ENCODE results near the gene CYSRT1.

CYSRT1 gene

DNA sequence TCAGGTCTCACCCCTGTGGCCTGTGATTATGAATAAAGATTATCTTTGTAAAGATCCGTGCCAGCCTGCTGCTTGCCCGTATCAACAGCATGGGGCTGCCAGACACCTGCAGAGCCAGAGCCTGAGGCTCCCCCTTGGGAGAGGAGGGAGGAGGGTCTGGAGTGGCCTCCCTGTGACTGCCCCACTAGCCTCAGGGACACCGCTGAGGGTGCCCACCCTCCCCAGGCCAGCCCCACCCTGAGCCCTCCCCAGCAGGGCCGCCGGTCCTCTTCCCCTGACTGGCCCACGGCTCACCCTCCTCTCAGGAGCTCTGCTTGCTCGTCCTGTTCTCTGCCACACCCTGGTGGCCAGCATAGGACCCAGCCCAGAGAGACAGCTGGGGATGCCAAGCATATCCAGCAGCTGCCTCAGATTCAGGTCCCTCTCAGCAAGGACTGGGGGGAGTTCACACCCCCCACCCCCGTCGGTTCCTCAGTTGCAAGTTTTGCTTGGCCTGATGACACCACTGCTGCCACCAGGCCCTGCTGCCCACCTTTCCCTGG is 34.6 kb upstream of the CYSRT1 start:
- no peak for DNase-seq
- Histone ChIP-seq H3K4me1 (ENCODE audit: control extremely low read depth in 1 of 4, control insufficient read depth in 4 of 4, insufficient read depth in 4 of 4, low read length in 3 of 4) (peaks cover 3 to 39% (median 36%) of the 10 kb centered on the region in 4 experiments), H3K27ac (ENCODE audit: insufficient read depth in 1 of 2, low read depth in 1 of 2, low read length in 2 of 2, poor library complexity in 1 of 2, severe bottlenecking in 2 of 2) (peak overlapping the region in 1 of 2 experiments; percentile 90), H3K9me3 (ENCODE audit: control extremely low read depth in 1 of 5, control insufficient read depth in 4 of 5, insufficient read depth in 2 of 5, low read depth in 1 of 5, low read length in 4 of 5) (no peaks in the 10 kb centered on the region), H3K4me3 (ENCODE audit: control insufficient read depth in 1 of 7, extremely low read depth in 1 of 7, insufficient read depth in 4 of 7, low read depth in 2 of 7, low read length in 6 of 7) (peak overlapping the region in 2 of 7 experiments; percentile 98 to 99), H3K27me3 (replicated peaks in 2 of 5; ENCODE audit: control insufficient read depth in 4 of 5, insufficient read depth in 5 of 5, low read length in 4 of 5) (no peaks in the 10 kb centered on the region), H3K36me3 (ENCODE audit: control insufficient read depth in 4 of 4, insufficient read depth in 4 of 4, low read length in 3 of 4) (peaks cover 5 to 53% (median 26%) of the 10 kb centered on the region in 4 experiments)
- ChIA-PET CTCF (interaction anchor here (0.8 to 6.1 kb wide), 10 partner anchors 8 to 59 kb away, joined by 3 to 33 read pairs (median 6); partner anchors contain the start of genes LRRC26, RNF208, RNF224 and TMEM210), POLR2A (no interaction called here)
- WGBS (ENCODE audit: insufficient coverage): 95% methylated on average over 9 of the region's 9 CpGs

DNA sequence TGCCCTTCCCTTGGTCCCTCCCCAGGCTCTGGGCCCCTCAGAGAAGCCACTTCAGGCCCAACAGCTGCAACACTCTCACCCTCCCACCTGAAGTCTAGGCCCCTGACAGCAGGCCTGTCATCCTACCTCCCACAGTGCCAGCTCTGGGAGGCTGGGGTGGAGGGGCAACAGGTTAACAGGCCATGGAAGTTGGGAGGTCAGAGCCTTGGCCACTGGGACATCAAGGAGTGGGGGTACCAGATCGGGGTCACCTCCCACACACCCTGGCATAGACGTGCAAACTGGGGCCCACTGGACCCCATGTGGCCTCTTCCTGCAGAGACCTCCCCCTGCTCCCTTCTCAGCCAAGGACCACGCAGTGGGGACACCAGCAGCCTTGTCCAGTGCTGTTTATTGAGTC is 33.7 kb upstream of the CYSRT1 start:
- ChIA-PET CTCF (interaction anchor here (1.0 to 6.1 kb wide), 2 partner anchors 15 to 45 kb away, joined by 3 to 33 read pairs; no protein-coding TSS in a partner anchor), POLR2A (no interaction called here)
- WGBS (ENCODE audit: insufficient coverage): 77% methylated on average over 3 of the region's 3 CpGs
- no peak overlapping the region for H3K4me3 ChIP-seq (ENCODE audit: control insufficient read depth in 1 of 7, extremely low read depth in 1 of 7, insufficient read depth in 4 of 7, low read depth in 2 of 7, low read length in 6 of 7)
- no peaks in the 10 kb centered on the region for H3K9me3 ChIP-seq (ENCODE audit: control extremely low read depth in 1 of 5, control insufficient read depth in 4 of 5, insufficient read depth in 2 of 5, low read depth in 1 of 5, low read length in 4 of 5)
- peaks cover 3 to 39% (median 36%) of the 10 kb centered on the region in 4 experiments for H3K4me1 ChIP-seq (ENCODE audit: control extremely low read depth in 1 of 4, control insufficient read depth in 4 of 4, insufficient read depth in 4 of 4, low read length in 3 of 4)
- H3K36me3 ChIP-seq (ENCODE audit: control insufficient read depth in 4 of 4, insufficient read depth in 4 of 4, low read length in 3 of 4): peaks cover 5 to 44% (median 19%) of the 10 kb centered on the region in 4 experiments
- H3K27ac ChIP-seq (ENCODE audit: insufficient read depth in 1 of 2, low read depth in 1 of 2, low read length in 2 of 2, poor library complexity in 1 of 2, severe bottlenecking in 2 of 2): no peak overlapping the region
- H3K27me3 ChIP-seq (replicated peaks in 2 of 5; ENCODE audit: control insufficient read depth in 4 of 5, insufficient read depth in 5 of 5, low read length in 4 of 5): no peaks in the 10 kb centered on the region
- no peak for DNase-seq

DNA sequence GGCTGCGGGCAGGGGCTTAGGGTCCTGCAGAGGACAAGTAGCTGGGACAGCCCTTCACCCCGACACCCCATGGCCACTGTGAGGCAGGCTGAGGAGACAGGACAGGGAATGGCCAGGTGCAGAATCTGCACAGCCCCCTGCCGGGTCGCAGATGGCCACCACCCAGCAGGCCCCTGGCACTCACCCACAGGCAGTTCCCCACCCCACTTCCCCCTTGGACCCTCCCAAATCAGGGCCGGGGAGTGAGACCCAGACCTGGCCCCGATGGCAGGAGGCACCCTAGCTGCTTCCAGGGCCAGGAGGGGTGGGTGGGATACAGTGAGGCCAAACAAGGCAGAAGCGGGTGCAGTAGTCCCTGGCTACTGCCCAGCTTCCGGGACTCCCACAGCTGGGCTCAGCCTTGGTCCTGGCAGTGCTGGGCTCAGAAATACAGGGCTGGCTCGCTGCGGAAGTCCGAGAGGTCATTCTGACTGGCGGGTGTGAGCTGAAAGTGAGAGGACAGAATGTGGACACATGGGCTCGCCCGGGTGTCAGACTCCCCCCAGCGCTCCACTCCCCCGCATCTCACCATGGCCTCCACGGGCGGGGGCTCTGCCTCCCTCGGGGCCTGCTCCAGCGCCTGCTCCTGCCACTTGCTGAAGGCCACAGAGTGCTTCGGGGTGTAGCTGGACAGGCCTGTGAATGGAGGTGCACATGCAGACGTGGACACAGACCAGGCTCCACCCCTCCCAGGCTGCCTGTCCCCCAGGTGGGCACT is 33.1 kb upstream of the CYSRT1 start:
- CTCF ChIA-PET: interaction anchor here (1.0 to 6.1 kb wide), 5 partner anchors 12 to 45 kb away, joined by 3 to 33 read pairs (median 5); partner anchors contain the start of gene RNF224
- H3K27me3 ChIP-seq (replicated peaks in 2 of 5; ENCODE audit: control insufficient read depth in 4 of 5, insufficient read depth in 5 of 5, low read length in 4 of 5): no peaks in the 10 kb centered on the region
- no peak overlapping the region for H3K27ac ChIP-seq (ENCODE audit: insufficient read depth in 1 of 2, low read depth in 1 of 2, low read length in 2 of 2, poor library complexity in 1 of 2, severe bottlenecking in 2 of 2)
- no peak for DNase-seq
- no peak overlapping the region for H3K4me3 ChIP-seq (ENCODE audit: control insufficient read depth in 1 of 7, extremely low read depth in 1 of 7, insufficient read depth in 4 of 7, low read depth in 2 of 7, low read length in 6 of 7)
- no peaks in the 10 kb centered on the region for H3K9me3 ChIP-seq (ENCODE audit: control extremely low read depth in 1 of 5, control insufficient read depth in 4 of 5, insufficient read depth in 2 of 5, low read depth in 1 of 5, low read length in 4 of 5)
- peaks cover 4 to 38% (median 15%) of the 10 kb centered on the region in 4 experiments for H3K36me3 ChIP-seq (ENCODE audit: control insufficient read depth in 4 of 4, insufficient read depth in 4 of 4, low read length in 3 of 4)
- 98% methylated on average over 13 of the region's 22 CpGs for WGBS (ENCODE audit: insufficient coverage)
- H3K4me1 ChIP-seq (ENCODE audit: control extremely low read depth in 1 of 4, control insufficient read depth in 4 of 4, insufficient read depth in 4 of 4, low read length in 3 of 4): peaks cover 3 to 32% (median 30%) of the 10 kb centered on the region in 4 experiments
- POLR2A ChIA-PET: no interaction called here

DNA sequence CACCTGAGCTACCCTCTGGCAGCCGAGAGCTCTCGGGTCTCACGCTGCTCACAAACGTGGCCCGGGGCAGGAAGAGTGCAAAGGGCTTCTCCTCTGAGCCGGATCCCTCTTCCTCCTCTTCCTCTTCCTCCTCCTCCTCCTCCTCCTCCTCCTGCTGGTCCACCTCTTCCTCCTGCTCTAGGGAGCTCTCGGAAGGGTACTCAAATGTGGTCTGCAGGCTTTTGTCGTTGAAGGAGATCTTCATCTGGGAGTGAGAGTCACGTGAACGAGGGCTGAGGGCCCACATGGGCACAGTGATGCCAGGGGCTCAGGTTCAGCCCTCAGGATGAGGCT is 32.6 kb upstream of the CYSRT1 start:
- DNase-seq: no peak
- H3K36me3 ChIP-seq (ENCODE audit: control insufficient read depth in 4 of 4, insufficient read depth in 4 of 4, low read length in 3 of 4): peaks cover 0 to 35% (median 14%) of the 10 kb centered on the region in 4 experiments
- no peaks in the 10 kb centered on the region for H3K9me3 ChIP-seq (ENCODE audit: control extremely low read depth in 1 of 5, control insufficient read depth in 4 of 5, insufficient read depth in 2 of 5, low read depth in 1 of 5, low read length in 4 of 5)
- H3K4me1 ChIP-seq (ENCODE audit: control extremely low read depth in 1 of 4, control insufficient read depth in 4 of 4, insufficient read depth in 4 of 4, low read length in 3 of 4): peaks cover 3 to 27% (median 25%) of the 10 kb centered on the region in 4 experiments
- H3K4me3 ChIP-seq (ENCODE audit: control insufficient read depth in 1 of 7, extremely low read depth in 1 of 7, insufficient read depth in 4 of 7, low read depth in 2 of 7, low read length in 6 of 7): no peak overlapping the region
- CTCF ChIA-PET: interaction anchor here (1.3 to 2.5 kb wide), 3 partner anchors 12 to 34 kb away, joined by 3 to 12 read pairs (median 5); partner anchors contain the start of gene RNF224
- 98% methylated on average over 10 of the region's 10 CpGs for WGBS (ENCODE audit: insufficient coverage)
- POLR2A ChIA-PET: interaction anchor here (0.6 kb wide), 1 partner anchor 357 kb away, joined by 7 read pairs; no protein-coding TSS in a partner anchor
- no peaks in the 10 kb centered on the region for H3K27me3 ChIP-seq (replicated peaks in 2 of 5; ENCODE audit: control insufficient read depth in 4 of 5, insufficient read depth in 5 of 5, low read length in 4 of 5)
- no peak overlapping the region for H3K27ac ChIP-seq (ENCODE audit: insufficient read depth in 1 of 2, low read depth in 1 of 2, low read length in 2 of 2, poor library complexity in 1 of 2, severe bottlenecking in 2 of 2)

DNA sequence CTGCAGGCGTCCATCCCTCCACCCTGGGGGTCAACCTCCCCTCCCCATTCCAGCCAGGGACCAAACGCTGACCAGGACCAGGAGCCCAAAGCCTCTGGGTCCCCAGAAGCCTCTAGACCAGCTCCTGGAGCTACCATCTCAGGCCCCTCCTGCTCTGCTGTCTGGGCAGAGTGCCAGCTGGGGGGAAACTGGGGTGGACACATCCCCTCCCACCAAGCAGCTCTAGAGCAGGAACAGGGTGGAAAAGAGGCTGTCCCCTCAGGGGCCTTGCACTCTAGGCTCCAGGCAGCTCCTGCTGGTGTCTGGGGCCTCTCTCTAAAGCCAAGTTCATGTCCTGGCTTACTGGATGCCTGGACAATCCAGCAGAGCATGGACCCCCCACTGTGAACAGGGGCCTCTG is 32.1 kb upstream of the CYSRT1 start:
- Histone ChIP-seq H3K4me1 (ENCODE audit: control extremely low read depth in 1 of 4, control insufficient read depth in 4 of 4, insufficient read depth in 4 of 4, low read length in 3 of 4) (peaks cover 3 to 25% (median 21%) of the 10 kb centered on the region in 4 experiments), H3K4me3 (ENCODE audit: control insufficient read depth in 1 of 7, extremely low read depth in 1 of 7, insufficient read depth in 4 of 7, low read depth in 2 of 7, low read length in 6 of 7) (no peak overlapping the region), H3K27me3 (replicated peaks in 2 of 5; ENCODE audit: control insufficient read depth in 4 of 5, insufficient read depth in 5 of 5, low read length in 4 of 5) (no peaks in the 10 kb centered on the region), H3K9me3 (ENCODE audit: control extremely low read depth in 1 of 5, control insufficient read depth in 4 of 5, insufficient read depth in 2 of 5, low read depth in 1 of 5, low read length in 4 of 5) (no peaks in the 10 kb centered on the region), H3K36me3 (ENCODE audit: control insufficient read depth in 4 of 4, insufficient read depth in 4 of 4, low read length in 3 of 4) (peaks cover 0 to 35% (median 14%) of the 10 kb centered on the region in 4 experiments), H3K27ac (ENCODE audit: insufficient read depth in 1 of 2, low read depth in 1 of 2, low read length in 2 of 2, poor library complexity in 1 of 2, severe bottlenecking in 2 of 2) (no peak overlapping the region)
- no peak for DNase-seq
- POLR2A ChIA-PET: interaction anchor here (0.6 kb wide), 1 partner anchor 358 kb away, joined by 7 read pairs; no protein-coding TSS in a partner anchor
- 100% methylated on average over 1 of the region's 2 CpGs for WGBS (ENCODE audit: insufficient coverage)
- CTCF ChIA-PET: interaction anchor here (1.3 to 2.5 kb wide), 3 partner anchors 11 to 34 kb away, joined by 3 to 12 read pairs (median 5); partner anchors contain the start of gene RNF224

DNA sequence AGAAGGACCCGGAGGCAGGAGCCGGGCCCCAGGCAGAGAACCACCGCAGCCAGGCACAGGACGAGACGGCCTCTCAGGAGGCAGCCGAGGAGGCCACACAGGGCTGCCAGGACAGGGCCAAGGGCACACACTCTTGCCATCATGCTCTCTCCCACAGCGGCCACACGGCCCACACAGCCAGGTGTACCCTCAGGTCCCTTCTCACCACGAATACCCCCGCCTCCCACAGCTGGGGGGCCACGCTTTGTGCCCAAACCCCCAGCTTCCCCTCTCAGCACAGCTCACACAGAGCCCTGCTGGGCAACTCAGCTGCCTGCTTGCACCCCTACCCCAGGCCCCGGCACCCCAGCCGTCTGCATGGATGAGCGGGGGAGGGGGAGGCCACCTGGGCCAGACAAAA is 31.2 kb upstream of the CYSRT1 start:
- H3K27me3 ChIP-seq (replicated peaks in 2 of 5; ENCODE audit: control insufficient read depth in 4 of 5, insufficient read depth in 5 of 5, low read length in 4 of 5): no peaks in the 10 kb centered on the region
- POLR2A ChIA-PET: no interaction called here
- 98% methylated on average over 12 of the region's 14 CpGs for WGBS (ENCODE audit: insufficient coverage)
- peaks cover 0 to 35% (median 14%) of the 10 kb centered on the region in 4 experiments for H3K36me3 ChIP-seq (ENCODE audit: control insufficient read depth in 4 of 4, insufficient read depth in 4 of 4, low read length in 3 of 4)
- no peak overlapping the region for H3K27ac ChIP-seq (ENCODE audit: insufficient read depth in 1 of 2, low read depth in 1 of 2, low read length in 2 of 2, poor library complexity in 1 of 2, severe bottlenecking in 2 of 2)
- DNase-seq: no peak
- CTCF ChIA-PET: interaction anchor here (1.2 to 2.5 kb wide), 4 partner anchors 14 to 74 kb away, joined by 3 to 12 read pairs (median 4); partner anchors contain the start of genes RNF208 and RNF224
- no peak overlapping the region for H3K4me3 ChIP-seq (ENCODE audit: control insufficient read depth in 1 of 7, extremely low read depth in 1 of 7, insufficient read depth in 4 of 7, low read depth in 2 of 7, low read length in 6 of 7)
- no peaks in the 10 kb centered on the region for H3K9me3 ChIP-seq (ENCODE audit: control extremely low read depth in 1 of 5, control insufficient read depth in 4 of 5, insufficient read depth in 2 of 5, low read depth in 1 of 5, low read length in 4 of 5)
- H3K4me1 ChIP-seq (ENCODE audit: control extremely low read depth in 1 of 4, control insufficient read depth in 4 of 4, insufficient read depth in 4 of 4, low read length in 3 of 4): peaks cover 3 to 31% (median 19%) of the 10 kb centered on the region in 4 experiments

Data from common myeloid progenitor, CD34-positive (primary cell).